WTC11 (cell line): ENCODE results near the gene PTPN9. TPM values are rescaled to one million over a fixed set of nuclear protein-coding genes. Genes with fewer than 3 reads are reported as not detected.
A peak's percentile ranks its signal among the peaks of the same experiment; 100 is the strongest.

Experiments
- ATAC-seq: fragments of 200-7000 bp; cut with Tn5 transposase; 2 replicates; pipeline ENCODE4 v1.10.0; 2021; ENCODE audit warnings: mild to moderate bottlenecking, moderate library complexity
- CTCF ChIA-PET: fragments of 300-600 bp; sonication (Branson Sonifier 250); formaldehyde crosslinking; loops from one replicate; lab custom pipeline; 2021; ENCODE audit warnings: antibody characterized with exemption; lab: Charles Lee
- POLR2A ChIA-PET: fragments of 350-600 bp; sonication (Branson Sonifier 250); formaldehyde crosslinking; loops from one replicate; lab custom pipeline; 2021; ENCODE audit warnings: antibody characterized with exemption; lab: Charles Lee
- DNase-seq: peaks from one replicate; pipeline ENCODE4 v3.0.0; 2021; ENCODE audit warnings: low spot score
- H3K27ac Mint-ChIP-seq: 2 replicates; pipeline ENCODE4 v1.8.0; 2021; ENCODE audit warnings: mixed read lengths
- H3K27me3 Mint-ChIP-seq: 2 replicates; pipeline ENCODE4 v1.8.0; 2021; ENCODE audit warnings: low read depth, mild to moderate bottlenecking, moderate library complexity, mixed read lengths
- H3K36me3 Mint-ChIP-seq: 2 replicates; pipeline ENCODE4 v1.8.0; 2021; ENCODE audit warnings: mixed read lengths
- H3K4me1 Mint-ChIP-seq: 2 replicates; pipeline ENCODE4 v1.8.0; 2022; ENCODE audit warnings: mixed read lengths
- H3K4me3 Mint-ChIP-seq: 2 replicates; pipeline ENCODE4 v1.8.0; 2021; ENCODE audit warnings: mild to moderate bottlenecking, moderate library complexity, mixed read lengths
- H3K9me3 Mint-ChIP-seq: 2 replicates; pipeline ENCODE4 v1.8.0; 2021; ENCODE audit warnings: mixed read lengths
- AFF4 ChIP-seq: sonication (generic); formaldehyde crosslinking; IDR thresholded peaks from 2 replicates; pipeline ENCODE4 v1.8.1; 2023; ENCODE audit warnings: mild to moderate bottlenecking, missing genetic modification reagents, borderline replicate concordance
- ATF1 ChIP-seq: sonication (generic); formaldehyde crosslinking; IDR thresholded peaks from 2 replicates; pipeline ENCODE4 v1.8.1; 2023; ENCODE audit warnings: mild to moderate bottlenecking, moderate library complexity, missing genetic modification reagents
- ATF3 ChIP-seq: sonication (generic); formaldehyde crosslinking; conservative IDR thresholded peaks from 2 replicates; pipeline ENCODE4 v1.8.1; 2022; ENCODE audit warnings: mild to moderate bottlenecking, missing genetic modification reagents
- CREM ChIP-seq: sonication (generic); formaldehyde crosslinking; IDR thresholded peaks from 2 replicates; pipeline ENCODE4 v1.8.1; 2022; ENCODE audit warnings: mild to moderate bottlenecking, missing genetic modification reagents, moderate library complexity
- MLX ChIP-seq: sonication (generic); formaldehyde crosslinking; IDR thresholded peaks from 2 replicates; pipeline ENCODE4 v1.8.1; 2023; ENCODE audit warnings: mild to moderate bottlenecking, missing genetic modification reagents, moderate library complexity
- NR2C2 ChIP-seq: sonication (generic); formaldehyde crosslinking; IDR thresholded peaks from 2 replicates; pipeline ENCODE4 v1.8.0; 2022; ENCODE audit warnings: mild to moderate bottlenecking, missing genetic modification reagents
- PRDM15 ChIP-seq: sonication (generic); formaldehyde crosslinking; IDR thresholded peaks from 2 replicates; pipeline ENCODE4 v1.8.0; 2022; ENCODE audit warnings: missing genetic modification reagents
- TEAD4 ChIP-seq: sonication (generic); formaldehyde crosslinking; IDR thresholded peaks from 2 replicates; pipeline ENCODE4 v1.8.0; 2022; ENCODE audit warnings: mild to moderate bottlenecking, missing genetic modification reagents
- TP53 ChIP-seq: sonication (generic); formaldehyde crosslinking; IDR thresholded peaks from 2 replicates; pipeline ENCODE4 v1.8.1; 2023; ENCODE audit warnings: mild to moderate bottlenecking, missing genetic modification reagents
- ZNF396 ChIP-seq: fragments of 250-450 bp; sonication (Bioruptor Pico); IDR thresholded peaks from 2 replicates; pipeline ENCODE4 v1.8.0; 2021; ENCODE audit warnings: mild to moderate bottlenecking, moderate library complexity, borderline replicate concordance
- ZNF416 ChIP-seq: fragments of 250-450 bp; sonication (Bioruptor Pico); IDR thresholded peaks from 2 replicates; pipeline ENCODE4 v1.9.0; 2021; ENCODE audit warnings: mild to moderate bottlenecking, inconsistent platforms
- total RNA-seq: library from RNA; stranded (reverse); gene quantifications from 3 replicates; pipeline ENCODE4 v1.2.3, GENCODE V29; 2021
- TF ChIP-seq, protein P1 (sequence below): fragments of 250-450 bp; sonication (Bioruptor Pico); conservative IDR thresholded peaks from 2 replicates; pipeline ENCODE4 v1.9.0; 2021; ENCODE audit warnings: mild to moderate bottlenecking
- TF ChIP-seq, protein P2 (sequence below): sonication (generic); formaldehyde crosslinking; IDR thresholded peaks from 2 replicates; pipeline ENCODE4 v1.8.0; 2022; ENCODE audit warnings: mild to moderate bottlenecking, missing genetic modification reagents
- TF ChIP-seq, protein P3 (sequence below): sonication (generic); formaldehyde crosslinking; IDR thresholded peaks from 2 replicates; pipeline ENCODE4 v1.8.0; 2022; ENCODE audit warnings: mild to moderate bottlenecking, missing genetic modification reagents
- TF ChIP-seq, protein P4 (sequence below): sonication (generic); formaldehyde crosslinking; IDR thresholded peaks from 2 replicates; pipeline ENCODE4 v1.8.0; 2023; ENCODE audit warnings: missing genetic modification reagents, mild to moderate bottlenecking, borderline replicate concordance

PTPN9 gene
- total RNA-seq, 1 experiment from 2014 or later = 45.5 TPM

- ATAC-seq = no peak
- no peaks in the 10 kb centered on the region for H3K9me3 Mint-ChIP-seq
- no peaks in the 10 kb centered on the region for H3K27me3 Mint-ChIP-seq
Measured at GRCh38 chr15:75451202-75451673, 127.9 kb downstream of the PTPN9 start.

More at GRCh38 chr15:75451202-75451673, 127.9 kb downstream of the PTPN9 start:
- H3K27ac Mint-ChIP-seq = peak overlapping the region; percentile 85; the same call in 1 of the 2 replicates
- peak overlapping the region; percentile 90 for H3K4me3 Mint-ChIP-seq
- TF ChIP-seq ZNF396 (CRISPR knock-in tag) (no peak), CREM (CRISPR knock-in tag) (no peak), TP53 (CRISPR knock-in tag) (no peak), AFF4 (CRISPR knock-in tag) (no peak), PRDM15 (CRISPR knock-in tag) (no peak), ATF1 (CRISPR knock-in tag) (no peak), NR2C2 (no peak), ZNF416 (CRISPR knock-in tag) (no peak), TEAD4 (CRISPR knock-in tag) (no peak), ATF3 (CRISPR knock-in tag) (no peak), MLX (CRISPR knock-in tag) (no peak)
- TF ChIP-seq, protein P1, sequence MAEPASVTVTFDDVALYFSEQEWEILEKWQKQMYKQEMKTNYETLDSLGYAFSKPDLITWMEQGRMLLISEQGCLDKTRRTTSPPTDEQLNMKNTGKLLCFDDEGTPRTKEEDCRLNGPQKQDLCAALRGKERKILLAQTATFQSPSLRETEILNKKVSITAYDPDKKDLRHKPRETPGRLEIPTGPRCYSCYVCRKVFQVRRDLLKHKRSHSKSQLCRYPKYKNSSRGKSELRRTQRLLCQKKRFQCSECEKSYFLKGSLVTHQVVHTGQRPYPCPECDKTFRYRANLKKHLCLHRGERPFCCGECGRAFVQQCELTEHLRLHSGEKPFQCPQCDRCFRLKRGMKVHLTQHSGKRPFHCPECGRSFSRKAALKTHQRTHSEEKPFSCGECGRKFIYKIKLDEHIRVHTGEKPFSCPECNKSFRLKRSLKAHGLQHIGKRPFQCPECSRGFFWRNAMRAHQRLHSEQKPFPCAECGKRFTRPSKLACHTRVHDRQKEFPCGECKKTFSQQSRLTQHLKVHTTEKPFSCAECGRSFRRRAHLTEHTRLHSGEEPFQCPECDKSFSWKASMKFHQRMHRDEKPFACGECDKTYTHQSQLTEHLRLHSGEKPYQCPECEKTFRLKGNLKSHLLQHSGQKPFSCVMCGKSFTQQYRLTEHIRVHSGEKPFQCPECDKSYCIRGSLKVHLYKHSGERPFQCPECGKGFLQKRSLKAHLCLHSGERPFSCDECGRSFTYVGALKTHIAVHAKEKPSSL (CRISPR knock-in tag) = no peak
- TF ChIP-seq, protein P2, sequence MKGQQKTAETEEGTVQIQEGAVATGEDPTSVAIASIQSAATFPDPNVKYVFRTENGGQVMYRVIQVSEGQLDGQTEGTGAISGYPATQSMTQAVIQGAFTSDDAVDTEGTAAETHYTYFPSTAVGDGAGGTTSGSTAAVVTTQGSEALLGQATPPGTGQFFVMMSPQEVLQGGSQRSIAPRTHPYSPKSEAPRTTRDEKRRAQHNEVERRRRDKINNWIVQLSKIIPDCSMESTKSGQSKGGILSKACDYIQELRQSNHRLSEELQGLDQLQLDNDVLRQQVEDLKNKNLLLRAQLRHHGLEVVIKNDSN = no peak
- TF ChIP-seq, protein P3, sequence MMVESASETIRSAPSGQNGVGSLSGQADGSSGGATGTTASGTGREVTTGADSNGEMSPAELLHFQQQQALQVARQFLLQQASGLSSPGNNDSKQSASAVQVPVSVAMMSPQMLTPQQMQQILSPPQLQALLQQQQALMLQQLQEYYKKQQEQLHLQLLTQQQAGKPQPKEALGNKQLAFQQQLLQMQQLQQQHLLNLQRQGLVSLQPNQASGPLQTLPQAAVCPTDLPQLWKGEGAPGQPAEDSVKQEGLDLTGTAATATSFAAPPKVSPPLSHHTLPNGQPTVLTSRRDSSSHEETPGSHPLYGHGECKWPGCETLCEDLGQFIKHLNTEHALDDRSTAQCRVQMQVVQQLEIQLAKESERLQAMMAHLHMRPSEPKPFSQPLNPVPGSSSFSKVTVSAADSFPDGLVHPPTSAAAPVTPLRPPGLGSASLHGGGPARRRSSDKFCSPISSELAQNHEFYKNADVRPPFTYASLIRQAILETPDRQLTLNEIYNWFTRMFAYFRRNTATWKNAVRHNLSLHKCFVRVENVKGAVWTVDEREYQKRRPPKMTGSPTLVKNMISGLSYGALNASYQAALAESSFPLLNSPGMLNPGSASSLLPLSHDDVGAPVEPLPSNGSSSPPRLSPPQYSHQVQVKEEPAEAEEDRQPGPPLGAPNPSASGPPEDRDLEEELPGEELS = no peak
- TF ChIP-seq, protein P4, sequence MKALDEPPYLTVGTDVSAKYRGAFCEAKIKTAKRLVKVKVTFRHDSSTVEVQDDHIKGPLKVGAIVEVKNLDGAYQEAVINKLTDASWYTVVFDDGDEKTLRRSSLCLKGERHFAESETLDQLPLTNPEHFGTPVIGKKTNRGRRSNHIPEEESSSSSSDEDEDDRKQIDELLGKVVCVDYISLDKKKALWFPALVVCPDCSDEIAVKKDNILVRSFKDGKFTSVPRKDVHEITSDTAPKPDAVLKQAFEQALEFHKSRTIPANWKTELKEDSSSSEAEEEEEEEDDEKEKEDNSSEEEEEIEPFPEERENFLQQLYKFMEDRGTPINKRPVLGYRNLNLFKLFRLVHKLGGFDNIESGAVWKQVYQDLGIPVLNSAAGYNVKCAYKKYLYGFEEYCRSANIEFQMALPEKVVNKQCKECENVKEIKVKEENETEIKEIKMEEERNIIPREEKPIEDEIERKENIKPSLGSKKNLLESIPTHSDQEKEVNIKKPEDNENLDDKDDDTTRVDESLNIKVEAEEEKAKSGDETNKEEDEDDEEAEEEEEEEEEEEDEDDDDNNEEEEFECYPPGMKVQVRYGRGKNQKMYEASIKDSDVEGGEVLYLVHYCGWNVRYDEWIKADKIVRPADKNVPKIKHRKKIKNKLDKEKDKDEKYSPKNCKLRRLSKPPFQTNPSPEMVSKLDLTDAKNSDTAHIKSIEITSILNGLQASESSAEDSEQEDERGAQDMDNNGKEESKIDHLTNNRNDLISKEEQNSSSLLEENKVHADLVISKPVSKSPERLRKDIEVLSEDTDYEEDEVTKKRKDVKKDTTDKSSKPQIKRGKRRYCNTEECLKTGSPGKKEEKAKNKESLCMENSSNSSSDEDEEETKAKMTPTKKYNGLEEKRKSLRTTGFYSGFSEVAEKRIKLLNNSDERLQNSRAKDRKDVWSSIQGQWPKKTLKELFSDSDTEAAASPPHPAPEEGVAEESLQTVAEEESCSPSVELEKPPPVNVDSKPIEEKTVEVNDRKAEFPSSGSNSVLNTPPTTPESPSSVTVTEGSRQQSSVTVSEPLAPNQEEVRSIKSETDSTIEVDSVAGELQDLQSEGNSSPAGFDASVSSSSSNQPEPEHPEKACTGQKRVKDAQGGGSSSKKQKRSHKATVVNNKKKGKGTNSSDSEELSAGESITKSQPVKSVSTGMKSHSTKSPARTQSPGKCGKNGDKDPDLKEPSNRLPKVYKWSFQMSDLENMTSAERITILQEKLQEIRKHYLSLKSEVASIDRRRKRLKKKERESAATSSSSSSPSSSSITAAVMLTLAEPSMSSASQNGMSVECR (CRISPR knock-in tag) = no peak
- POLR2A ChIA-PET = interaction anchor here (0.6 to 6.0 kb wide), 12 partner anchors 13 to 1868 kb away, joined by 3 to 76 read pairs (median 6); partner anchors contain the start of genes IMP3, MAN2C1, PTPN9 and SNUPN
- CTCF ChIA-PET = interaction anchor here (0.5 to 5.4 kb wide), 20 partner anchors 10 to 1457 kb away, joined by 3 to 38 read pairs (median 4); partner anchors contain the start of genes IMP3, MAN2C1, PML and PTPN9
- peaks cover 18% of the 10 kb centered on the region for H3K4me1 Mint-ChIP-seq
- H3K36me3 Mint-ChIP-seq = peaks cover 3% of the 10 kb centered on the region; the same call in 1 of the 2 replicates
- no peak for DNase-seq
